Gastroesophageal sphincter (tissue), 3 donors: Measurements from ENCODE around the gene SLC6A3.

Experiments used
- CTCF ChIP-seq, 4 experiments: fragments of 200-600 bp in 2 of 4; fragments of 450-650 bp in 2 of 4; sonication (generic) in 1 of 4; IDR thresholded peaks; one replicate each; pipeline ENCODE4 v1.5.1; 2017 to 2019; ENCODE audit warnings: antibody characterized with exemption in 4 of 4, mild to moderate bottlenecking in 2 of 4, moderate library complexity in 2 of 4
- POLR2A ChIP-seq, 2 donors: fragments of 450-650 bp; IDR thresholded peaks; one replicate each; pipeline ENCODE4 v1.6.1; 2017; ENCODE audit warnings: antibody characterized with exemption in 2 of 2, mild to moderate bottlenecking in 2 of 2, moderate library complexity in 1 of 2
- POLR2AphosphoS5 ChIP-seq: sonication (generic); formaldehyde crosslinking; IDR thresholded peaks from one replicate; pipeline ENCODE4 v1.6.1; 2017; ENCODE audit warnings: antibody characterized with exemption

GRCh38 chr5:1375871-1376810 lies 69.1 kb downstream of the SLC6A3 start:
- TF ChIP-seq POLR2AphosphoS5 (no peak), POLR2A (IDR thresholded peaks at IDR 0.05) (no peak), CTCF (IDR thresholded peaks at IDR 0.05) (no peak)
